AG09319 (cell line): Measurements from ENCODE around the gene IL2RG.
A peak's percentile ranks its signal among the peaks of the same experiment; 100 is the strongest.

Experiments used
- DNase-seq: peaks from one replicate; pipeline ENCODE4 v3.0.0-alpha.2; 2010; ENCODE audit warnings: low read depth; ENCODE audit errors: extremely low read depth
- CTCF ChIP-seq: IDR thresholded peaks from 2 replicates; pipeline ENCODE4 v1.5.1; 2011; ENCODE audit warnings: low read depth, mild to moderate bottlenecking, inconsistent platforms, low read length, moderate library complexity

The IL2RG gene

GRCh38 chrX:71068044-71068918, 43.1 kb downstream of the IL2RG start, which contains the start of gene SNX12:
Gene SNX12 (minus strand): TSS chrX:71068334. CDS start chrX:71068306, 28 bp downstream.
- peak; percentile 87 for DNase-seq
- TF ChIP-seq CTCF, result no peak

DNA sequence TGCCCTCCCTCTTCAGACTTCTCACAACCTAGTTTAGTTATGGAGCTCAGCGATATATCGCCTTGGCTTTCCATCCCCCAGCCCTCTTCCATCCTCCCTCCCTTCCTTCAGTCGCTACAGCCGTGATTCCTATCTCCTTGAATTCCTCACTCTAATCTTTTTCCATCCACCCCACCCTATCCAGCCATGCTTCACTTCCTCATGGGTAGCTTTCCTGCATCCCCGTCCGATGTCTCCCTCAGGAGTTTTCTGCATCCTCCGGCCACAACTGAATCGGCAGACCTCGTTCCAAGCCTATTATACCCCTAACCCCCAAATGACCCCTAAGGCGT, 43.7 kb downstream of the IL2RG start:
- no peak for TF ChIP-seq CTCF
- no peak for DNase-seq

GRCh38 chrX:71067089-71067488, 44.3 kb downstream of the IL2RG start:
- no peak for TF ChIP-seq CTCF
- no peak for DNase-seq

GRCh38 chrX:71060127-71060526, 51.2 kb downstream of the IL2RG start:
- no peak for DNase-seq
- no peak for TF ChIP-seq CTCF

GRCh38 chrX:71057848-71058530, 53.4 kb downstream of the IL2RG start:
- no peak for TF ChIP-seq CTCF
- no peak for DNase-seq
